Activated naive CD8-positive, alpha-beta T cell (primary cell): ENCODE results near the gene SCN1B.

Experiments
- H3K27ac Mint-ChIP-seq: one replicate; pipeline ENCODE4 v1.8.0; 2021; ENCODE audit warnings: mixed read lengths
- H3K27me3 Mint-ChIP-seq: one replicate; pipeline ENCODE4 v1.8.0; 2021; ENCODE audit warnings: mixed read lengths
- H3K36me3 Mint-ChIP-seq: one replicate; pipeline ENCODE4 v1.8.0; 2021; ENCODE audit warnings: mixed read lengths
- H3K4me1 Mint-ChIP-seq: one replicate; pipeline ENCODE4 v1.8.0; 2021; ENCODE audit warnings: low read depth, mixed read lengths
- H3K4me3 Mint-ChIP-seq: one replicate; pipeline ENCODE4 v1.8.0; 2021; ENCODE audit warnings: mild to moderate bottlenecking, mixed read lengths
- H3K9me3 Mint-ChIP-seq: one replicate; pipeline ENCODE4 v1.8.0; 2021; ENCODE audit warnings: low read depth, mixed read lengths

Gene SCN1B

DNA sequence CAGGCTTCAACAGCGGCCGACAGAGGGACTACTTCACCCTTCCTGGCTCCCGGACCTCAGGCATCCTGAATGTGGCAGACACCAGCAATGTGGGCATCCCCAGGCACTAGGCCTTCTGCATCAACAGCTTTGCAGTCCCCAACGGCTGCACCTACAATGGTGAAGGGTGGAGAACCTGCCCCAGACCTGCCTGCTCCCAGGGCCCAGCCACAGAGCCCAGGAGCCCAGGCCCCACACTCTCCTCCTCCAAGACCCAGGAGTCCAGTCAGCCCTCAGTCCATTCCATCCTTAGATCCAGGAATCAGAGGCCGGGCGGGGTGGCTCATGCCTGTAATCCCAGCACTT, 45.7 kb downstream of the SCN1B start:
- H3K27me3 Mint-ChIP-seq: peaks cover 2% of the 10 kb centered on the region
- no peak overlapping the region for H3K27ac Mint-ChIP-seq
- no peaks in the 10 kb centered on the region for H3K36me3 Mint-ChIP-seq
- H3K4me1 Mint-ChIP-seq: no peaks in the 10 kb centered on the region
- H3K4me3 Mint-ChIP-seq: no peak overlapping the region
- no peaks in the 10 kb centered on the region for H3K9me3 Mint-ChIP-seq

DNA sequence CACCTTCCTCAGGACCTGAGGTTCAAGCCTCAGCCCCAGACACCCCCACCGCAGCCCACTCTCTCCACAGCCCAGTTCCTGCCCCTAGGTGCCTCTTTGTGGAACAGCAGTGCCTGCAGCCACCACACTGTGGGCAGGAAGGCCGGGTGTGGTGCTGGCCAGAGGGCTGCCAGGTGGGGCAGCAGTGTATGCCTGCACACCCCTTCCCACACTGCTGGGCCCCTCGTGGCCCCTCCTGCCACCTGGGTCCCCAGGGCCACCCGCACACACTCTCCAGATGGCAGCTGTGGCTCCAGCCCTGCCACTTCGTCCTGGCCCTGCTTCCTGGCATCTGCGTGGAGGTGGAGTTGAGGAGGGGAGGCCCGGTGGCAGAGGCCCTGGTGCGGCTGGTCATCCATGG, 46.4 kb downstream of the SCN1B start:
- Mint-ChIP-seq H3K4me3 (no peak overlapping the region), H3K36me3 (no peaks in the 10 kb centered on the region), H3K4me1 (no peaks in the 10 kb centered on the region), H3K27me3 (peaks cover 2% of the 10 kb centered on the region), H3K27ac (no peak overlapping the region), H3K9me3 (no peaks in the 10 kb centered on the region)

DNA sequence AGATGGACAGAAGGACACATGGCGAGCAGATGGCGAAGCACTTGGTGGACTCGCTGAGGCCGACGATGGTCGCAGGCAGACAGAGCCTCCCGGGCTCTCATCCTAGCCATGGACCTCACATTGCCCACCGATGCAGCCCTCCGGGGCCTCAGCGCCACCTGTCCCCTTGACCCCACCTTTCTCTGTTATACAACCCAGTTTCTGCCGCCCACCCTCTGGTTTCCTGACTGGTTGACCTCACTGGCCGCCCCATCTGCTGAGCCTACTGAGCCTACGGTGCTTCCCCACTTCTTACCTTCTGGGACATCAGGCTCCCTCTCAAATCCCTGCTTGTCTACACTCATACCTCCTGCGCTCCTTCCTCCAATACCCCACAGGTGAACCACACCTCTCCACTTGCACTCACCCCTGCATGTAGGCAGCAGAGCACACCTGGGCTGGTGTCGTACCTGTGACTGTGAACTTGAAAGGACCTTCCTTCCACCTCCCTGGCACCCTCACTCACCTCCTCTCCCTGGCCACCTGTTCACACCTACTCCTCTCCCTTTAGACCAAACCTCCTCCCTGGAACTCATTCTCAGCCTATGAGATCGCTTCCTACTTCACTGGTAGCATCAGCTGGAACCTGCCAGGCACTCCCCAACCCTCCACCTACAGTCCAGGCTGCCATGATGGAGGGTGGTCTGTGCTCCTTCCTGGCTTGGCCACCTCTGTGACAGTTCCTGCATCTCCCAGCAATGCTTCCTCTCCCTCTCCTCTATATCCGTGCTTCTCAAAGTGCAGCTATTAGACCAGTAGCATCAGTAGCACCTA, 47.3 kb downstream of the SCN1B start:
- no peak overlapping the region for H3K27ac Mint-ChIP-seq

DNA sequence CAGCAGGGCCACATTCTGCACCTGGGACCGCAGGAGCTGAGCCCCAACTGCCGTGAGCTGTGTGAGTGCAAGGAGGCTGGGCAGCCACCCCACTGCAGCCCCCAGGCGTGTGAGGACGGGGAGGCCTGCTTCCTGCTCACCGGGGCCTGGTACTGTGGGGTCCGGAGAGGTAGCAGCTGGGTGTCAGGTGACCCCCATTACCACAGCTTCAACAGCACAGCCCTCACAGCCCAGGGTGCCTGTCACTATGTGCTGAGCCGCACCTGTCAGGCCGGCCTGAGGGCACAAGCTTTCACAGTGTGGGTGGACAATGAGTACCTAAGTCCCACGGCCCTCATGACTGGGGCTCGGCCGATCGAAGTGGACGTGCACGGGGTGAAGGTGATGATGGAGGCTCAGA, 49.6 kb downstream of the SCN1B start:
- no peaks in the 10 kb centered on the region for H3K9me3 Mint-ChIP-seq
- no peak overlapping the region for H3K4me3 Mint-ChIP-seq
- H3K27me3 Mint-ChIP-seq: peaks cover 2% of the 10 kb centered on the region
- H3K36me3 Mint-ChIP-seq: no peaks in the 10 kb centered on the region
- H3K4me1 Mint-ChIP-seq: no peaks in the 10 kb centered on the region
- H3K27ac Mint-ChIP-seq: no peak overlapping the region

More for the DNA sequence above, 47.3 kb downstream of the SCN1B start:
- Mint-ChIP-seq H3K36me3 (no peaks in the 10 kb centered on the region), H3K9me3 (no peaks in the 10 kb centered on the region), H3K4me1 (no peaks in the 10 kb centered on the region), H3K27me3 (peaks cover 2% of the 10 kb centered on the region), H3K4me3 (no peak overlapping the region)

DNA sequence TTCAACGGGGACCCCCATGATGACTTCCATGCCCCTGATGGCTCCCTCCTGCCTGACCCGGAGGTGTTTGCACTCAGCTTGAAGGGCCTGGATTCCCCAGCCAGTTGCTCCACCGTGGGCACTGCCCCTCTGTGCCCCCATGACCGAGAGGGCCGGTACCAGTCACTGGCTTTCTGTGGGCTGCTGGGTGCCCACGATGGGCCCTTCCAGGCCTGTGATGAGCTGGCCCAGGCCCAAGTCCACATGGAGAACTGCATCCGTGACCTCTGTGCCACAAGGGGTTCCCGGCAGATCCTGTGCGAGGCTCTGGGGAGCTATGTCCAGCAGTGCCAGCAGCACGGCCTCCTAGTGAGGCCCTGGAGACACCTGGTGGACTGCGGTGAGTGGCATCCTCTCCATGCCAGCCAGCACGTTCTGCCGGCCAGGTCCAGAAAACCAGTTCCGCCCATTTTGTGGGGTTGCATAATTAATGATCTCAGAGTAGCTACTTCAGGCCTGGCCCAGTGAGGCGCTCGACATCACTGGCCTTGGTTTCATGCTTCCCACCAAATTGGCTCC, 50.4 kb downstream of the SCN1B start:
- Mint-ChIP-seq H3K27me3 (peaks cover 2% of the 10 kb centered on the region), H3K27ac (no peak overlapping the region), H3K9me3 (no peaks in the 10 kb centered on the region), H3K4me1 (peaks cover under 1% of the 10 kb centered on the region), H3K36me3 (no peaks in the 10 kb centered on the region), H3K4me3 (no peak overlapping the region)

DNA sequence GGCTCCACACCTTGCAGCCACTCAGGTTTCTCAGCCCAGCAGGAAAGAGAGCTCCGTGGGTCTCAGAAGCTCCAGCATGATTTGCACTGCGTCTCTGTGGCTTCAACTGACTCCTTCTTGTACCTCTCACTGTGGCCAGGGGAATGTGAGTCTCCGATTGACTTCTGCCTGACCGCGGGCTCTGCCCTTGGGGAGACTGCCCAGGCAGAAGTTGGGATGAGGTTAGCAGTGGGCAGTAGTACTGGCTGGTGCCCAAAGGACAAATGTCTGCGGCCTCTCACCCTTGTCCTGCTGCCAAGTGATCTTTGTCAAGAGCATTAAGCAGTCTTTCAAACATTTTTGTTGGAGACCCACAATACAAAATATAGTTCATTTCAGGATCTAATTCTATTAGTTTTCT, 50.9 kb downstream of the SCN1B start:
- Mint-ChIP-seq H3K36me3 (no peaks in the 10 kb centered on the region), H3K9me3 (no peaks in the 10 kb centered on the region), H3K27me3 (peaks cover 2% of the 10 kb centered on the region), H3K4me3 (no peak overlapping the region), H3K27ac (no peak overlapping the region), H3K4me1 (peaks cover 2% of the 10 kb centered on the region)

DNA sequence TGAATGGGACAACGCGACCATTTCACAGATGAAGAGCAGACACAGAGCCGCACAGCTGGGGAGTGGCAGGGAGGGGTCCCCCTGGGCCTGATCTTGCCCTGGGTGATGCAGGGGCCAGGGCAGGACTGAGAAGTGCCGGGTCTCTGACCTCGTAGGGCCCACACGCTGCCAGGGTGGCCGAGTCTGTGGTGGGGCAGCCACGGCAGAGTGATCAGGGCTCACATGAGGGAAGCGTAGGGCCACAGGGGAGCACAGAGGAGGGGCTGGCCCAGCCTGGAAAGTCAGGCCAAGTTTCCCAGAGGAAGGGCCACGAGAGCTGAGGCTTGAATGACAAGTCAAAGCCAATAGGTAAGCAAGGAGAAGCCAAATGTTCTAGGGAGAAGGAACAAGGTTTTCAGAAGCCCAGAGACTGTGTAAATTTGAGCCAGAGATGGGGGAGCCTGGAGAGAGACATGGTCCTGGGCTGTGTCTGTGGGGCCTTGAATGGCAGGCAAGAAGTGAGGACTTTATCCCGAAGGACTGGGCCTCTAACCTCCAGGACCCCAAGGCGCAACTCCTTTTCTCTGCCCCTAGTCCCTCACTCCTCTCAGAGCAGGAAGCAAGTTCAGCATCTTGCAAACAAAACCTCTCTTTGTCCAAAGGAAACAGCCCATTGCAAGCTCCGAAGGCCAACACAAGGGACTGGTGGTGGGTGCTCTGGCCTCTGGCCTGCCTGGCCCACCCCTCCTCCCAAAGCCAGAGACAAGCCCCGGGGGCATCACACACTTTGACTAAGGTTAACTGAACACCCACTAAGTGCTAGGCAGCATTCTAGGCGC, 53.6 kb downstream of the SCN1B start:
- Mint-ChIP-seq H3K9me3 (no peaks in the 10 kb centered on the region), H3K27me3 (no peaks in the 10 kb centered on the region), H3K4me1 (peaks cover 2% of the 10 kb centered on the region), H3K27ac (no peak overlapping the region), H3K36me3 (no peaks in the 10 kb centered on the region), H3K4me3 (no peak overlapping the region)

DNA sequence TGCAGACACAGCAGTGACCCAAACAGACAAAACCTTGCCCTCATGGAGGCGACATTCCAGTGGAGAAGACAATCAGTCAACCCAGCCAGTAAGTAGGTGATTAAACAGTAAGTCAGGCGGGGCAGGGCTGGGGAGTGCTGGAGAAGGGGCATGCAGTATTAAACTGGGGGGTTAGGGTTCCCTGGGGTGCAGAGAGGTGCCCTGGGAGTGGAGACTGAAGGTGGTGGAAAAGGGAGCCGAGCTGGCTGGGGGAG, 54.2 kb downstream of the SCN1B start:
- Mint-ChIP-seq H3K27me3 (no peaks in the 10 kb centered on the region), H3K27ac (no peak overlapping the region), H3K4me3 (no peak overlapping the region), H3K9me3 (no peaks in the 10 kb centered on the region), H3K36me3 (no peaks in the 10 kb centered on the region), H3K4me1 (peaks cover 2% of the 10 kb centered on the region)

DNA sequence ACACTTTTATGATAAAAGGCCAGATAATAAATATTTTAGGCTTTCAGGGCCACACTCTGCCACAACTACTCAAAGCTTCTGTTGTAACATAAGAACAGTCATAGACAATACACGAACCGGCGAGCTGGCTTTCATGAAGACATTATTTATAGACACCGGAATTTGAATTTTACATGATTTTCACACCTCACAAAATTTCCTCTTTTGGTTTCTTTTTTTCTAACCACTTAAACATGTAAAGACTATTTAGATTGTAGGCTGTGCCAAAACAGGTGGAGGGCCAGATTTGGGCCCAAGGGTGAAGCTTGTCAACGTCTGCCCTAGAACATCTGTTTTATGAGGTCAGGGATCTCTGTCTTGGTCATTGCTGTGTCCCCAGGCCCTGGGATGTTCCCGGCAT, 55.7 kb downstream of the SCN1B start:
- Mint-ChIP-seq H3K4me3 (no peak overlapping the region), H3K36me3 (no peaks in the 10 kb centered on the region), H3K9me3 (no peaks in the 10 kb centered on the region), H3K27me3 (no peaks in the 10 kb centered on the region), H3K4me1 (peaks cover 7% of the 10 kb centered on the region), H3K27ac (no peak overlapping the region)

DNA sequence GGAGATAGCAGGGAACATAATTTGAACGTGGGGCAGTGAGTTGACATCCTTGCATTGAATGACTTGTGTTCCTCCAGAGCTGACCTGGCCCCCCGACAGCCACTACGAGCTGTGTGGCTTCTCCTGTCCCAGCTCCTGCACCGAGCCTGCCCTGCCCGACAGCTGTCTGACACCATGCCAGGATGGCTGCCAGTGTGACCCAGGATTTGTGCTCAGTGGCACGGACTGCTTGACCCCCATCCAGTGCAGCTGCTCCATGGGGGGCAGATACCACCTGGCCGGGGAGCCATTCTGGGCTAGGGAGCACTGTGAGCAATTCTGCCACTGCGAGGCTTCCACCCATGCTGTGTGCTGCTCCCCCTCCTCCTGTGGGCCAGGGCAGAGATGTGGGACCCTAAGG, 56.2 kb downstream of the SCN1B start:
- no peaks in the 10 kb centered on the region for H3K27me3 Mint-ChIP-seq
- peaks cover 7% of the 10 kb centered on the region for H3K4me1 Mint-ChIP-seq
- H3K27ac Mint-ChIP-seq: no peak overlapping the region
- H3K36me3 Mint-ChIP-seq: no peaks in the 10 kb centered on the region
- no peak overlapping the region for H3K4me3 Mint-ChIP-seq
- no peaks in the 10 kb centered on the region for H3K9me3 Mint-ChIP-seq

DNA sequence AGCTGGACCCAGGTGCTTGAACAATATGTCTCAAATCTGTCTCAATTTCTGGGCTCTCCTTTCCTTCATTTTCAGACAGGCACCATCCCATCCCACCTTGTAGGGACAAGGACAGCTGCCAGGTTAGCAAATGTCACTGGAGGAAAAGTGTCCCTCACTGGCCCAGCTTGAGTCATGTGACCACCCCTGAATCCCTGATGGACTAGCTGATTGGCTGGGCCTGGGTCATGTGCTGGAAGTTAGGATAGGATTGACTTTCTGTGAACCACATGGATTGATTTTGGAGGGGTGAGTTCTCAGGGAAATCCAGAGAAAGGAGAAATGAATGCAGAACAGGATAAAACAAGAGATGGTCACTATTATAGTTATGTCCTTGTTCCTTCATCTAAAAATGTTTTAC, 57.1 kb downstream of the SCN1B start:
- Mint-ChIP-seq H3K9me3 (no peaks in the 10 kb centered on the region), H3K27me3 (no peaks in the 10 kb centered on the region), H3K4me3 (no peak overlapping the region), H3K27ac (no peak overlapping the region), H3K4me1 (peaks cover 7% of the 10 kb centered on the region), H3K36me3 (no peaks in the 10 kb centered on the region)

DNA sequence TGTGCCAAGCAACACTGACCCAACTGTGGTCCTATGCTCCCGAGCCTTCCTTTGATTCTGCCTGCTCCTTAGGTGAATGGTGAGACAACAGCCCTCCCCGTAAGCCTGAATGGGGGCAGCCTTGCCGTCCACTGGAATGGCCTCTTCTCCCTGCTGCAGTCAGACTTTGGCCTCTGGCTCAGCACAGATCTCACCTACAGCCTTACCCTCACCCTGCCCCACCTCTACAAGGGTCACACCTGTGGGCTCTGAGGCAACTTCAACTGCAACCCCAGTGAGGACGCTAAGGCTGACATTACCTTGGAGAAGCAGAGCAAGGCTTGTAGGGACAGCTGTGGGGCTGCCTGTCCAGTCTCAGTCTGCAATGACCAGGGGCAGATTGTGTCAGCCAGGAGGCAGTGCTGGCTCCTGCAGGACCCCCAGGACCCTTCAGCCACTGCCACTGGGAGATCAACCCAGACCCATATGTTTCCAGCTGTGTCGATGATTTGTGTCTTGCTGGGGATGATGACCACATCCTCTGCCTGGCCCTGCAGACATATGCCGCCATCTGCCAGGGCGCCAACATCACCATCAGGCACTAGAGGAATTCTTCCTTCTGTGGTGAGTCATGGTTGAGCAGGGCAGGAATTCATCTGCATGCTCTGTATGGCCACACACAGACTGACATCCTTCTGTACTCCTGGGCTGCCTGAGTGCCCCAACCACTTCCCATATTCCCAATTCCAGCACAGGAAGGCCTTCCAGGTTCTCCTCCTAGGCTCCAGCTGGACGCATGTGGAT, 58.1 kb downstream of the SCN1B start:
- Mint-ChIP-seq H3K4me1 (peaks cover 7% of the 10 kb centered on the region), H3K27ac (no peak overlapping the region), H3K4me3 (no peak overlapping the region), H3K36me3 (no peaks in the 10 kb centered on the region), H3K9me3 (no peaks in the 10 kb centered on the region), H3K27me3 (no peaks in the 10 kb centered on the region)

DNA sequence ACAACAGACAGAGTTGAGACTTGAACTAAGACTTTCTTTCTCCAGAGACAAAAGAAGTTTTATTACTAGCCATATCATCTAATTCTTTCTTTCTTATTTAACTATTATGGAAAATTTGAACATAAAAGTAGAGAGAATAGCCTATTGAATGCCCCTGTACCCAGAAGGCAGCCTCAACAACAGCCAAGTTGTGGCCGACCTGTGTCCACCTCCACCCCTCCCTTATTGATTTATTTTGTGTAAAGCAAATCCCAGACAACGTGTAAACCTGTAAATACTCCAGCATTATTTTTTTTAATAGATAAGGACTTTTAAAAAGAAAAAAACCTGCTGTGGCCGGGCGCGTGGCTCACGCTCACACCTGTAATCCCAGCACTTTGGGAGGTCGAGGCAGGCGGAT, 59.3 kb downstream of the SCN1B start:
- H3K4me1 Mint-ChIP-seq: peaks cover 7% of the 10 kb centered on the region

More for the DNA sequence above, 59.3 kb downstream of the SCN1B start:
- Mint-ChIP-seq H3K9me3 (no peaks in the 10 kb centered on the region), H3K27ac (no peak overlapping the region), H3K27me3 (no peaks in the 10 kb centered on the region), H3K36me3 (no peaks in the 10 kb centered on the region), H3K4me3 (no peak overlapping the region)
